ENCODE data around the gene COL6A6. TPM values are rescaled to one million over a fixed set of nuclear protein-coding genes. Genes with fewer than 3 reads are reported as not detected.

Gene COL6A6
- total RNA-seq, 4 donors from 2014 or later: 0.24 to 0.67 (median 0.45) TPM; not detected in 1

GRCh38 chr3:130517602-130518001, 625 bp downstream of the COL6A6 start:
- intact Hi-C loops (cut with DNase I): no loop called here
- H3K27ac ChIP-seq: no peak overlapping the region
- no peak overlapping the region for H3K4me3 ChIP-seq (replicated peaks in 1 of 3)
- no peaks in the 10 kb centered on the region for H3K9me3 ChIP-seq
- 19 to 20% methylated on average over 11 of the region's 11 CpGs for WGBS, 2 donors
- no peaks in the 10 kb centered on the region for H3K27me3 ChIP-seq
- no peaks in the 10 kb centered on the region for H3K36me3 ChIP-seq
- TF ChIP-seq, protein P1, sequence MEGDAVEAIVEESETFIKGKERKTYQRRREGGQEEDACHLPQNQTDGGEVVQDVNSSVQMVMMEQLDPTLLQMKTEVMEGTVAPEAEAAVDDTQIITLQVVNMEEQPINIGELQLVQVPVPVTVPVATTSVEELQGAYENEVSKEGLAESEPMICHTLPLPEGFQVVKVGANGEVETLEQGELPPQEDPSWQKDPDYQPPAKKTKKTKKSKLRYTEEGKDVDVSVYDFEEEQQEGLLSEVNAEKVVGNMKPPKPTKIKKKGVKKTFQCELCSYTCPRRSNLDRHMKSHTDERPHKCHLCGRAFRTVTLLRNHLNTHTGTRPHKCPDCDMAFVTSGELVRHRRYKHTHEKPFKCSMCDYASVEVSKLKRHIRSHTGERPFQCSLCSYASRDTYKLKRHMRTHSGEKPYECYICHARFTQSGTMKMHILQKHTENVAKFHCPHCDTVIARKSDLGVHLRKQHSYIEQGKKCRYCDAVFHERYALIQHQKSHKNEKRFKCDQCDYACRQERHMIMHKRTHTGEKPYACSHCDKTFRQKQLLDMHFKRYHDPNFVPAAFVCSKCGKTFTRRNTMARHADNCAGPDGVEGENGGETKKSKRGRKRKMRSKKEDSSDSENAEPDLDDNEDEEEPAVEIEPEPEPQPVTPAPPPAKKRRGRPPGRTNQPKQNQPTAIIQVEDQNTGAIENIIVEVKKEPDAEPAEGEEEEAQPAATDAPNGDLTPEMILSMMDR (IDR thresholded peaks at IDR 0.05): no peak
- TF ChIP-seq POLR2A (IDR thresholded peaks at IDR 0.05): no peak
- no peaks in the 10 kb centered on the region for H3K4me1 ChIP-seq
- DNase-seq: no peak

DNA sequence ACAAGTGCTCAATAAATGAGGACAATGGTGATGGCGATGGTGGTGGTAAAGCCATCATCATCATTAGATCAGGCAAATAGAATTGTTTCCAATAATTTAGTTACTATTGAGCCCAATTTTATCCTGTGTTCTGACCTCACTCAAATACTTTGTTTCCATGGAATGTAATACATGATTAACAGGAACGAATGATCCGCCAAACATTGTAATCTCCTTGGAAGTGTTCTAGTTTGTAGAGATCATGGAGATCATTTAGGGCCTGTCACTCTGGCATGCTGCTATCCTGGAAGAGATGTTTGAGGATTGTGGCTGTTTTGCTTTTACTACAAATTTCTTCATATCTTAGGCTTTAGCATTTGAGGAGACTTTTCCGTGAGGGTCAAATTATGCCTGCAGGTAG, 2.8 kb downstream of the COL6A6 start:
- no peak for DNase-seq
- Histone ChIP-seq H3K36me3 (no peaks in the 10 kb centered on the region), H3K27me3 (no peaks in the 10 kb centered on the region), H3K4me1 (no peaks in the 10 kb centered on the region), H3K27ac (no peak overlapping the region), H3K9me3 (no peaks in the 10 kb centered on the region), H3K4me3 (replicated peaks in 1 of 3) (no peak overlapping the region)
- TF ChIP-seq POLR2A (IDR thresholded peaks at IDR 0.05): no peak
- intact Hi-C loops (cut with DNase I): no loop called here
- 89 to 96% methylated on average over 4 of the region's 4 CpGs for WGBS, 2 donors

DNA sequence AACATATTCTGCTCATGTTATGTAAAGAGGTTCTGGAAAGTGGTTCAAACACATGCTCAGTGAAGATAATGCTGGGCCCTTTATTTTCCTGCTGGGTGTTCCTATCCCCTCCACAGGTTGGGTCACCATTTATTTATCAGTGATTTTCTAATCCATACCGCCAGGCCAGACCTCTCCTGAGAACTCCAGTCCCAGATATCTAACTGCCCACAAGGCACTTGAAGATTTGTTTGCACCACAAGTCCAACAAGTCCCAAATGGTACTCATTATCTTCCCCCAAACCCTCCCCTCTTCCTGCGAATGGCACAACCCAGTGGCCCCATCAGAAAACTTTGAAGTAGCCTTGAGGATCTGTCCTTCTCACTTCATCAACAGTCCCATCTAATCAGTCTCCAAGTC, 5.4 kb downstream of the COL6A6 start:
- H3K4me1 ChIP-seq: no peaks in the 10 kb centered on the region
- H3K27ac ChIP-seq: no peak overlapping the region
- 90 to 92% methylated on average over 2 of the region's 2 CpGs for WGBS, 2 donors
- H3K4me3 ChIP-seq (replicated peaks in 1 of 3): no peak overlapping the region
- intact Hi-C loops (cut with DNase I): no loop called here
- H3K9me3 ChIP-seq: no peaks in the 10 kb centered on the region
- no peak for DNase-seq
- TF ChIP-seq, protein P1 (IDR thresholded peaks at IDR 0.05): no peak
- TF ChIP-seq POLR2A (IDR thresholded peaks at IDR 0.05): no peak
- H3K36me3 ChIP-seq: no peaks in the 10 kb centered on the region
- H3K27me3 ChIP-seq: no peaks in the 10 kb centered on the region

DNA sequence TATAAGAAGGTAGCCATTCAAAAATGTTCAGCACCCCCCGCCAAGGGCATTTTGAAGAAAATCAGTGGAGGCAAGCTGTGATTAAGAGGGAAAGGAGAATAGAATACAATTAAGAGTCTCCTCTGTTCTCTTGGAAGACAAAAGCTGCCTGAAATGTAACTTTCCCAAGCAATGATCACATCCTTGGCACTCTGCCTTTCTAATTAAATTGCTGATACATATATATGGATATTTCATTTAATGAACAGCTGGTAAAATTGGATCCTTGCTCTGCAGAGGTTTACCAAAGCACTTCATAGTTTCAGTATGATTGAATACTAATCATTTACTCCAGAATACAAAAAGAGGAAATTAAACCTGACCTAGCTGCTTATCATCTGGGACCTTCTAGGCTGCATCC, 10.4 kb downstream of the COL6A6 start:
- no peak for TF ChIP-seq POLR2A (IDR thresholded peaks at IDR 0.05)
- TF ChIP-seq, protein P1 (IDR thresholded peaks at IDR 0.05): no peak
- no peak overlapping the region for H3K27ac ChIP-seq
- intact Hi-C loops (cut with DNase I): no loop called here
- no peaks in the 10 kb centered on the region for H3K4me1 ChIP-seq
- H3K9me3 ChIP-seq: no peaks in the 10 kb centered on the region
- 79 to 93% methylated on average over 1 of the region's 1 CpG for WGBS, 2 donors
- H3K4me3 ChIP-seq (replicated peaks in 1 of 3): no peak overlapping the region
- H3K27me3 ChIP-seq: no peaks in the 10 kb centered on the region
- H3K36me3 ChIP-seq: no peaks in the 10 kb centered on the region
- no peak for DNase-seq

DNA sequence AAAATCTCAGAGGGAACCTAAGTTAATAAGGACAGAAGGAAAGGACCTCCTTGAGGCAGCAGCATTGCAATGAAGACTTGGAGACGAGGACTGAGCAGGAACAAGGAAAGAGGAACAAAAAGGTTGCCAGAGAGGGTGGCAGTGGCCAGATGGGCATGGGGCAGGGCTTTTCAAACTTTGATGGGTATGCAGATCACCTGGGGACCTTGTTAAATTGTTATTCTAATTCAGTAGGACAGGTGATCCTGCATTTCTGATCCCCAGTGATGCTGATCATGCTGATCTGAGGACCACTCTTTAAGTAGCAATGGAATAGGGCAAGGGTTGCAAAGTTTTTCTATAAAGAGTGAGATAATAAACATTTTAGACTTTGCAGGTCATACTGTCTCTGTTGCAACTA, 11.1 kb downstream of the COL6A6 start:
- Histone ChIP-seq H3K27ac (no peak overlapping the region), H3K4me1 (no peaks in the 10 kb centered on the region), H3K27me3 (no peaks in the 10 kb centered on the region), H3K36me3 (no peaks in the 10 kb centered on the region), H3K4me3 (replicated peaks in 1 of 3) (no peak overlapping the region), H3K9me3 (no peaks in the 10 kb centered on the region)
- TF ChIP-seq, protein P1 (IDR thresholded peaks at IDR 0.05): no peak
- no peak for TF ChIP-seq POLR2A (IDR thresholded peaks at IDR 0.05)
- WGBS, 2 donors: 86 to 93% methylated on average over 1 of the region's 1 CpG
- intact Hi-C loops (cut with DNase I): no loop called here
- no peak for DNase-seq

All from thyroid gland (tissue), 4 donors.